HCT116 (cell line): ENCODE data around the gene TNNC2. TPM values are rescaled to one million over a fixed set of nuclear protein-coding genes. Genes with fewer than 3 reads are reported as not detected.

Experiments used
- ATAC-seq: fragments of 200-7000 bp; cut with Tn5 transposase; 2 replicates; pipeline ENCODE4 v1.9.1; 2020; ENCODE audit warnings: mild to moderate bottlenecking, moderate library complexity
- BruUV-seq: library from RNA; stranded (reverse); fragments of 400-500 nt; replicated peaks from 2 replicates; lab custom pipeline; 2021; lab: Mats Ljungman, UMichigan
- CTCF ChIA-PET: fragments of 300-600 bp; sonication (Branson Sonifier 250); formaldehyde crosslinking; loops from one replicate; lab custom pipeline; 2021; ENCODE audit warnings: antibody characterized with exemption; lab: Charles Lee
- POLR2A ChIA-PET: fragments of 300-600, 350-600 bp; sonication (Branson Sonifier 250); formaldehyde crosslinking; loops from one replicate; lab custom pipeline; 2021; ENCODE audit warnings: antibody characterized with exemption; lab: Charles Lee
- RAD21 ChIA-PET, 2 experiments: fragments of 300-600 bp; sonication (Branson Sonifier 250); formaldehyde crosslinking; loops; one replicate each; lab custom pipeline; 2023; ENCODE audit warnings: low total read pairs in 2 of 2; ENCODE audit not compliant: uncharacterized antibody in 2 of 2, unreplicated experiment in 2 of 2, low non-redundant PET in 1 of 2; lab: Charles Lee
- DNase-seq: peaks from one replicate; pipeline ENCODE4 v3.0.0-alpha.2; 2010; ENCODE audit warnings: low read depth, low spot score
- H2AFZ ChIP-seq: fragments of 200-600 bp; shearing (Covaris generic), sonication (generic); 2 replicates; pipeline ENCODE4 v1.6.1; 2017; ENCODE audit warnings: low read depth, mixed run types, mixed read lengths, antibody characterized with exemption, low read length; ENCODE audit not compliant: poor library complexity, severe bottlenecking
- H3K27ac ChIP-seq: 2 replicates; pipeline ENCODE4 v1.5.1; 2012; ENCODE audit warnings: low read depth, low read length
- H3K27me3 ChIP-seq: fragments of 200-600 bp; sonication (generic); 2 replicates; pipeline ENCODE4 v1.6.1; 2016; ENCODE audit warnings: mixed run types, low read length, mixed read lengths; ENCODE audit not compliant: insufficient read depth
- H3K36me3 ChIP-seq, 2 experiments: fragments of 200-500 bp in 1 of 2; fragments of 200-600 bp in 1 of 2; sonication (Bioruptor generic) in 1 of 2; sonication (generic) in 1 of 2; 2 replicates each; pipeline versions ENCODE4 v1.5.1 to v1.6.1; 2014 to 2016; ENCODE audit warnings: low read length in 2 of 2, inconsistent platforms in 1 of 2, mixed read lengths in 1 of 2, mixed run types in 1 of 2; ENCODE audit not compliant: insufficient read depth in 2 of 2, control insufficient read depth in 1 of 2
- H3K4me1 ChIP-seq, 2 experiments: fragments of 200-600 bp in 1 of 2; sonication (generic) in 1 of 2; 2 replicates each; pipeline versions ENCODE4 v1.5.1 to v1.6.1; 2012 to 2017; ENCODE audit warnings: low read length in 2 of 2, inconsistent platforms in 1 of 2, mild to moderate bottlenecking in 1 of 2, mixed read lengths in 1 of 2, mixed run types in 1 of 2, moderate library complexity in 1 of 2; ENCODE audit not compliant: insufficient read depth in 2 of 2, control insufficient read depth in 1 of 2
- H3K4me2 ChIP-seq: fragments of 200-600 bp; sonication (generic); 2 replicates; pipeline ENCODE4 v1.6.1; 2017; ENCODE audit warnings: mixed run types, low read length, mixed read lengths
- H3K4me3 ChIP-seq, 2 experiments: fragments of 200-600 bp in 1 of 2; sonication (generic) in 1 of 2; replicated peaks in 1 of 2; 2 replicates each; pipeline ENCODE4 v1.5.1; 2011 to 2016; ENCODE audit warnings: low read length in 2 of 2, control low read depth in 1 of 2, low read depth in 1 of 2, mild to moderate bottlenecking in 1 of 2, mixed read lengths in 1 of 2, mixed run types in 1 of 2
- H3K79me2 ChIP-seq: fragments of 200-600 bp; sonication (generic); 2 replicates; pipeline ENCODE4 v1.6.1; 2017; ENCODE audit warnings: mild to moderate bottlenecking, mixed run types, low read length, moderate library complexity, mixed read lengths; ENCODE audit not compliant: insufficient read depth
- H3K9ac ChIP-seq: fragments of 200-600 bp; sonication (generic); 2 replicates; pipeline ENCODE4 v1.6.1; 2016; ENCODE audit warnings: low read length, mixed read lengths
- H3K9me2 ChIP-seq: fragments of 200-600 bp; sonication (generic), shearing (Covaris generic); 2 replicates; pipeline ENCODE4 v1.6.1; 2017; ENCODE audit warnings: mixed run types, mild to moderate bottlenecking, moderate library complexity; ENCODE audit not compliant: insufficient read depth
- H3K9me3 ChIP-seq, 2 experiments: fragments of 200-500 bp in 1 of 2; fragments of 200-600 bp in 1 of 2; sonication (Bioruptor generic) in 1 of 2; sonication (generic) in 1 of 2; 2 replicates each; pipeline ENCODE4 v1.6.1; 2014 to 2017; ENCODE audit warnings: low read length in 2 of 2, mixed read lengths in 2 of 2, inconsistent platforms in 1 of 2, low read depth in 1 of 2, mild to moderate bottlenecking in 1 of 2, mixed run types in 1 of 2, moderate library complexity in 1 of 2; ENCODE audit not compliant: control insufficient read depth in 1 of 2, insufficient read depth in 1 of 2
- H4K20me1 ChIP-seq: fragments of 200-600 bp; sonication (generic), shearing (Covaris generic); 2 replicates; pipeline ENCODE4 v1.6.1; 2017; ENCODE audit warnings: mixed run types, mild to moderate bottlenecking, moderate library complexity; ENCODE audit not compliant: insufficient read depth
- ATF3 ChIP-seq: IDR thresholded peaks from 2 replicates; pipeline ENCODE4 v1.6.1; 2012
- CBX3 ChIP-seq: IDR thresholded peaks from 2 replicates; pipeline ENCODE4 v1.6.1; 2012; ENCODE audit warnings: low read depth
- CEBPB ChIP-seq: IDR thresholded peaks from 2 replicates; pipeline ENCODE4 v1.6.1; 2012; ENCODE audit warnings: low read depth
- EZH2phosphoT487 ChIP-seq: fragments of 200-600 bp; IDR thresholded peaks from 2 replicates; pipeline ENCODE4 v1.6.1; 2018; ENCODE audit warnings: antibody characterized with exemption, borderline replicate concordance
- JUND ChIP-seq: IDR thresholded peaks from 2 replicates; pipeline ENCODE4 v1.6.1; 2012
- POLR2AphosphoS5 ChIP-seq: IDR thresholded peaks from 2 replicates; pipeline ENCODE4 v1.6.1; 2011; ENCODE audit warnings: mild to moderate bottlenecking, low read depth, low read length, moderate library complexity
- RAD21 ChIP-seq: IDR thresholded peaks from 2 replicates; pipeline ENCODE4 v1.6.1; 2012; ENCODE audit warnings: low read depth, mild to moderate bottlenecking
- SIN3A ChIP-seq: IDR thresholded peaks from 2 replicates; pipeline ENCODE4 v1.6.1; 2012; ENCODE audit warnings: low read depth
- SP1 ChIP-seq: IDR thresholded peaks from 2 replicates; pipeline ENCODE4 v1.6.1; 2012; ENCODE audit warnings: low read depth
- YY1 ChIP-seq: IDR thresholded peaks from 2 replicates; pipeline ENCODE4 v1.6.1; 2011; ENCODE audit warnings: low read length, low read depth, moderate library complexity, mild to moderate bottlenecking; ENCODE audit not compliant: insufficient replicate concordance; ENCODE audit errors: extremely low read depth
- ZBTB33 ChIP-seq: IDR thresholded peaks from 2 replicates; pipeline ENCODE4 v1.6.1; 2011; ENCODE audit warnings: mild to moderate bottlenecking, low read length, moderate library complexity; ENCODE audit not compliant: insufficient replicate concordance; ENCODE audit errors: extremely low read depth
- ZFX ChIP-seq: fragments of 450-650 bp; IDR thresholded peaks from 2 replicates; pipeline ENCODE4 v1.6.1; 2017
- ZNF274 ChIP-seq: fragments of 200-500 bp; sonication (Bioruptor generic); IDR thresholded peaks from 2 replicates; pipeline ENCODE4 v1.6.1; 2014; ENCODE audit warnings: mild to moderate bottlenecking, low read depth, low read length, inconsistent platforms
- intact Hi-C: fragments of 100-400 bp; cut with micrococcal nuclease; formaldehyde crosslinking; loops from 2 replicates; pipeline ENCODE4 v1.10.0; 2022
- total RNA-seq: library from RNA; stranded (reverse); gene quantifications from one replicate; pipeline ENCODE4 v1.2.1, GENCODE V29; 2021; ENCODE audit not compliant: unreplicated experiment
- TF ChIP-seq, protein P1 (sequence below), 3 experiments: fragments of 200-600 bp in 1 of 3; sonication (generic) in 1 of 3; IDR thresholded peaks in 2 of 3; conservative IDR thresholded peaks in 1 of 3; 2 replicates each; pipeline ENCODE4 v1.5.1; 2012 to 2017; ENCODE audit warnings: low read depth in 2 of 3, low read length in 2 of 3, antibody characterized with exemption in 1 of 3, borderline replicate concordance in 1 of 3, control low read depth in 1 of 3, mild to moderate bottlenecking in 1 of 3, mixed read lengths in 1 of 3, mixed run types in 1 of 3, moderate library complexity in 1 of 3; ENCODE audit not compliant: insufficient read depth in 1 of 3
- TF ChIP-seq, protein P2 (sequence below): IDR thresholded peaks from 2 replicates; pipeline ENCODE4 v1.6.1; 2012; ENCODE audit warnings: low read depth

The TNNC2 gene
- total RNA-seq, 1 experiment from 2014 or later: not detected

GRCh38 chr20:45850926-45851325, 23.8 kb upstream of the TNNC2 start:
- Histone ChIP-seq H3K27me3 (no peaks in the 10 kb centered on the region), H3K4me1 (peaks cover 0 to under 1% of the 10 kb centered on the region in 2 experiments; a peak in 3 of 4 replicates), H3K9me3 (no peaks in the 10 kb centered on the region)
- POLR2A ChIA-PET: no interaction called here
- BruUV-seq: no TSS peak
- TF ChIP-seq SP1 (no peak), POLR2AphosphoS5 (no peak), ZFX (no peak), ZBTB33 (no peak), CBX3 (no peak), ZNF274 (no peak), ATF3 (no peak), EZH2phosphoT487 (no peak), JUND (no peak), RAD21 (no peak), YY1 (no peak), SIN3A (no peak), CEBPB (no peak)
- TF ChIP-seq, protein P1, sequence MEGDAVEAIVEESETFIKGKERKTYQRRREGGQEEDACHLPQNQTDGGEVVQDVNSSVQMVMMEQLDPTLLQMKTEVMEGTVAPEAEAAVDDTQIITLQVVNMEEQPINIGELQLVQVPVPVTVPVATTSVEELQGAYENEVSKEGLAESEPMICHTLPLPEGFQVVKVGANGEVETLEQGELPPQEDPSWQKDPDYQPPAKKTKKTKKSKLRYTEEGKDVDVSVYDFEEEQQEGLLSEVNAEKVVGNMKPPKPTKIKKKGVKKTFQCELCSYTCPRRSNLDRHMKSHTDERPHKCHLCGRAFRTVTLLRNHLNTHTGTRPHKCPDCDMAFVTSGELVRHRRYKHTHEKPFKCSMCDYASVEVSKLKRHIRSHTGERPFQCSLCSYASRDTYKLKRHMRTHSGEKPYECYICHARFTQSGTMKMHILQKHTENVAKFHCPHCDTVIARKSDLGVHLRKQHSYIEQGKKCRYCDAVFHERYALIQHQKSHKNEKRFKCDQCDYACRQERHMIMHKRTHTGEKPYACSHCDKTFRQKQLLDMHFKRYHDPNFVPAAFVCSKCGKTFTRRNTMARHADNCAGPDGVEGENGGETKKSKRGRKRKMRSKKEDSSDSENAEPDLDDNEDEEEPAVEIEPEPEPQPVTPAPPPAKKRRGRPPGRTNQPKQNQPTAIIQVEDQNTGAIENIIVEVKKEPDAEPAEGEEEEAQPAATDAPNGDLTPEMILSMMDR (IDR thresholded peaks at IDR 0.05 in 2 of 3, conservative IDR thresholded peaks at IDR 0.05 in 1 of 3; ENCODE audit: borderline replicate concordance in 1 of 3, insufficient read depth in 1 of 3, low read depth in 2 of 3, low read length in 2 of 3): no peak
- TF ChIP-seq, protein P2, sequence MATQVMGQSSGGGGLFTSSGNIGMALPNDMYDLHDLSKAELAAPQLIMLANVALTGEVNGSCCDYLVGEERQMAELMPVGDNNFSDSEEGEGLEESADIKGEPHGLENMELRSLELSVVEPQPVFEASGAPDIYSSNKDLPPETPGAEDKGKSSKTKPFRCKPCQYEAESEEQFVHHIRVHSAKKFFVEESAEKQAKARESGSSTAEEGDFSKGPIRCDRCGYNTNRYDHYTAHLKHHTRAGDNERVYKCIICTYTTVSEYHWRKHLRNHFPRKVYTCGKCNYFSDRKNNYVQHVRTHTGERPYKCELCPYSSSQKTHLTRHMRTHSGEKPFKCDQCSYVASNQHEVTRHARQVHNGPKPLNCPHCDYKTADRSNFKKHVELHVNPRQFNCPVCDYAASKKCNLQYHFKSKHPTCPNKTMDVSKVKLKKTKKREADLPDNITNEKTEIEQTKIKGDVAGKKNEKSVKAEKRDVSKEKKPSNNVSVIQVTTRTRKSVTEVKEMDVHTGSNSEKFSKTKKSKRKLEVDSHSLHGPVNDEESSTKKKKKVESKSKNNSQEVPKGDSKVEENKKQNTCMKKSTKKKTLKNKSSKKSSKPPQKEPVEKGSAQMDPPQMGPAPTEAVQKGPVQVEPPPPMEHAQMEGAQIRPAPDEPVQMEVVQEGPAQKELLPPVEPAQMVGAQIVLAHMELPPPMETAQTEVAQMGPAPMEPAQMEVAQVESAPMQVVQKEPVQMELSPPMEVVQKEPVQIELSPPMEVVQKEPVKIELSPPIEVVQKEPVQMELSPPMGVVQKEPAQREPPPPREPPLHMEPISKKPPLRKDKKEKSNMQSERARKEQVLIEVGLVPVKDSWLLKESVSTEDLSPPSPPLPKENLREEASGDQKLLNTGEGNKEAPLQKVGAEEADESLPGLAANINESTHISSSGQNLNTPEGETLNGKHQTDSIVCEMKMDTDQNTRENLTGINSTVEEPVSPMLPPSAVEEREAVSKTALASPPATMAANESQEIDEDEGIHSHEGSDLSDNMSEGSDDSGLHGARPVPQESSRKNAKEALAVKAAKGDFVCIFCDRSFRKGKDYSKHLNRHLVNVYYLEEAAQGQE: no peak
- TF ChIP-seq, all 23 proteins: peak for 0
- H3K79me2 ChIP-seq: 0 out of 2 replicates have a peak, but pooled peaks cover 2% of the 10 kb centered on the region
- H3K9ac ChIP-seq: no peak overlapping the region
- DNase-seq: no peak
- H4K20me1 ChIP-seq: no peaks in the 10 kb centered on the region
- CTCF ChIA-PET: no interaction called here
- ATAC-seq: no peak
- no peak overlapping the region for H3K4me3 ChIP-seq
- H3K4me2 ChIP-seq: no peak overlapping the region
- RAD21 ChIA-PET: no interaction called here
- H2AFZ ChIP-seq: no peak overlapping the region
- H3K9me2 ChIP-seq: no peaks in the 10 kb centered on the region
- H3K36me3 ChIP-seq: peaks cover 0 to 2% of the 10 kb centered on the region in 2 experiments; a peak in 1 of 4 replicates
- H3K27ac ChIP-seq: no peak overlapping the region
- intact Hi-C loops: no loop called here
